GM18909 (cell line): ENCODE measurements around the gene PPP2R2B.
A peak's percentile ranks its signal among the peaks of the same experiment; 100 is the strongest.

Source experiments
- ATAC-seq: cut with Tn5 transposase; IDR thresholded peaks from one replicate; pipeline ENCODE4 v1.9.1; 2021; ENCODE audit warnings: mild to moderate bottlenecking; ENCODE audit not compliant: unreplicated experiment, poor library complexity

PPP2R2B gene

GRCh38 chr5:146878476-146879172 is at the start of gene PPP2R2B:
TSS of gene PPP2R2B (minus strand) at chr5:146878757.
- peak; percentile 57 for ATAC-seq

- ATAC-seq: no peak
Measured at GRCh38 chr5:146924132-146924531, 45.6 kb upstream of the PPP2R2B start.

- ATAC-seq: no peak
Measured at GRCh38 chr5:146921225-146921624, 42.7 kb upstream of the PPP2R2B start.

GRCh38 chr5:146920351-146920881 is 41.9 kb upstream of the PPP2R2B start:
- ATAC-seq: no peak

GRCh38 chr5:146919304-146919703 is 40.7 kb upstream of the PPP2R2B start:
- no peak for ATAC-seq

GRCh38 chr5:146917931-146918330 is 39.4 kb upstream of the PPP2R2B start:
- no peak for ATAC-seq

- ATAC-seq: no peak
Measured at GRCh38 chr5:146912874-146913273, 34.3 kb upstream of the PPP2R2B start.

GRCh38 chr5:146910239-146910638 is 31.7 kb upstream of the PPP2R2B start:
- no peak for ATAC-seq

GRCh38 chr5:146909255-146910068 is 30.9 kb upstream of the PPP2R2B start:
- no peak for ATAC-seq

GRCh38 chr5:146906803-146907202 is 28.2 kb upstream of the PPP2R2B start:
- no peak for ATAC-seq

- no peak for ATAC-seq
Measured at GRCh38 chr5:146904890-146905289, 26.3 kb upstream of the PPP2R2B start.

- no peak for ATAC-seq
Measured at GRCh38 chr5:146903789-146904188, 25.2 kb upstream of the PPP2R2B start.

- no peak for ATAC-seq
Measured at GRCh38 chr5:146902471-146902870, 23.9 kb upstream of the PPP2R2B start.

- no peak for ATAC-seq
Measured at GRCh38 chr5:146897061-146897460, 18.5 kb upstream of the PPP2R2B start.

- ATAC-seq: no peak
Measured at GRCh38 chr5:146894753-146895521, 16.4 kb upstream of the PPP2R2B start.

GRCh38 chr5:146893991-146894390 is 15.4 kb upstream of the PPP2R2B start:
- no peak for ATAC-seq

GRCh38 chr5:146892231-146892630 is 13.7 kb upstream of the PPP2R2B start:
- no peak for ATAC-seq

GRCh38 chr5:146891511-146891910 is 13.0 kb upstream of the PPP2R2B start:
- ATAC-seq: no peak

GRCh38 chr5:146890731-146891440 is 12.3 kb upstream of the PPP2R2B start:
- no peak for ATAC-seq

GRCh38 chr5:146890066-146890465 is 11.5 kb upstream of the PPP2R2B start:
- ATAC-seq: no peak
